Upper lobe of left lung (tissue), 4 donors: ENCODE results near the gene SLC26A2.

Experiments
- CTCF ChIP-seq, 6 experiments: fragments of 450-650 bp in 4 of 6; fragments of 200-600 bp in 2 of 6; sonication (generic) in 2 of 6; IDR thresholded peaks; one replicate each; pipeline ENCODE4 v1.5.1; 2016 to 2019; ENCODE audit warnings: antibody characterized with exemption in 6 of 6
- POLR2A ChIP-seq, 4 donors: fragments of 450-650 bp; IDR thresholded peaks; one replicate each; pipeline ENCODE4 v1.5.1; 2016 to 2017; ENCODE audit warnings: antibody characterized with exemption in 4 of 4, mild to moderate bottlenecking in 2 of 4
- POLR2AphosphoS5 ChIP-seq, 2 donors: sonication (generic); formaldehyde crosslinking; IDR thresholded peaks; one replicate each; pipeline ENCODE4 v1.5.1; 2017; ENCODE audit warnings: antibody characterized with exemption in 2 of 2

GRCh38 chr5:150000256-150000989 lies 39.9 kb downstream of the SLC26A2 start, which contains the start of the genes HMGXB3 and TIGD6:
- TF ChIP-seq CTCF (IDR thresholded peaks at IDR 0.05) = peak in 4 of 6 experiments; percentile 33 to 41 (median 34)
- peak in 3 of 4 donors; percentile 65 to 88 (median 83) for TF ChIP-seq POLR2A (IDR thresholded peaks at IDR 0.05)
- TF ChIP-seq POLR2AphosphoS5 (IDR thresholded peaks at IDR 0.05) = peak; percentile 92 to 94
